H9 (cell line): Measurements from ENCODE around the gene FAM13C. TPM values are rescaled to one million over a fixed set of nuclear protein-coding genes. Genes with fewer than 3 reads are reported as not detected.

Experiments
- DNase-seq: peaks from one replicate; pipeline ENCODE4 v3.0.0-alpha.2; 2017
- H2AFZ ChIP-seq: one replicate; pipeline ENCODE4 v1.6.1; 2013; ENCODE audit warnings: mild to moderate bottlenecking, low read length, control low read depth, moderate library complexity
- H2AK5ac ChIP-seq: 2 replicates; pipeline ENCODE4 v1.6.1; 2013; ENCODE audit warnings: low read length, control low read depth, mixed read lengths; ENCODE audit not compliant: insufficient read length
- H2BK120ac ChIP-seq: one replicate; pipeline ENCODE4 v1.6.1; 2013; ENCODE audit warnings: low read depth, mild to moderate bottlenecking, low read length, control low read depth, inconsistent platforms; ENCODE audit not compliant: poor library complexity, severe bottlenecking
- H2BK12ac ChIP-seq: 2 replicates; pipeline ENCODE4 v1.6.1; 2013; ENCODE audit warnings: low read length, control low read depth, mixed read lengths, low read depth; ENCODE audit not compliant: insufficient read length
- H2BK15ac ChIP-seq: 2 replicates; pipeline ENCODE4 v1.6.1; 2013; ENCODE audit warnings: low read depth, low read length, control low read depth
- H2BK20ac ChIP-seq: one replicate; pipeline ENCODE4 v1.6.1; 2013; ENCODE audit warnings: low read depth, mild to moderate bottlenecking, low read length, control low read depth, inconsistent platforms; ENCODE audit not compliant: poor library complexity, severe bottlenecking
- H2BK5ac ChIP-seq: 2 replicates; pipeline ENCODE4 v1.6.1; 2013; ENCODE audit warnings: low read length, control low read depth, mixed read lengths; ENCODE audit not compliant: insufficient read length
- H3K14ac ChIP-seq: 2 replicates; pipeline ENCODE4 v1.6.1; 2013; ENCODE audit warnings: low read length, control low read depth; ENCODE audit not compliant: insufficient read depth
- H3K18ac ChIP-seq: 2 replicates; pipeline ENCODE4 v1.6.1; 2013; ENCODE audit warnings: low read depth, mild to moderate bottlenecking, mixed read lengths, low read length, control low read depth; ENCODE audit not compliant: insufficient read length
- H3K23ac ChIP-seq: 2 replicates; pipeline ENCODE4 v1.6.1; 2013; ENCODE audit warnings: low read length, control low read depth, mixed read lengths, low read depth; ENCODE audit not compliant: insufficient read length
- H3K23me2 ChIP-seq: 2 replicates; pipeline ENCODE4 v1.6.1; 2013; ENCODE audit warnings: low read depth, mild to moderate bottlenecking, mixed read lengths, low read length, control low read depth; ENCODE audit not compliant: insufficient read length, poor library complexity, severe bottlenecking
- H3K27ac ChIP-seq: 2 replicates; pipeline ENCODE4 v1.5.1; 2013; ENCODE audit warnings: low read length, control low read depth, mixed read lengths, low read depth; ENCODE audit not compliant: insufficient read length
- H3K27me3 ChIP-seq: 2 replicates; pipeline ENCODE4 v1.6.1; 2013; ENCODE audit warnings: low read length, control low read depth, inconsistent platforms; ENCODE audit not compliant: insufficient read depth
- H3K4ac ChIP-seq: 2 replicates; pipeline ENCODE4 v1.6.1; 2013; ENCODE audit warnings: low read depth, mild to moderate bottlenecking, control low read depth, inconsistent platforms, low read length, moderate library complexity
- H3K4me1 ChIP-seq: 2 replicates; pipeline ENCODE4 v1.6.1; 2013; ENCODE audit warnings: low read length, control low read depth, inconsistent platforms; ENCODE audit not compliant: insufficient read depth
- H3K4me2 ChIP-seq: 2 replicates; pipeline ENCODE4 v1.6.1; 2013; ENCODE audit warnings: low read length, control low read depth, mixed read lengths; ENCODE audit not compliant: insufficient read length, insufficient read depth
- H3K56ac ChIP-seq: 2 replicates; pipeline ENCODE4 v1.6.1; 2013; ENCODE audit warnings: low read depth, mild to moderate bottlenecking, mixed read lengths, low read length, control low read depth; ENCODE audit not compliant: insufficient read length
- H3K79me1 ChIP-seq: 2 replicates; pipeline ENCODE4 v1.6.1; 2013; ENCODE audit warnings: low read depth, mild to moderate bottlenecking, moderate library complexity, low read length, control low read depth, inconsistent platforms; ENCODE audit not compliant: insufficient read depth, poor library complexity, severe bottlenecking
- H3K79me2 ChIP-seq: 2 replicates; pipeline ENCODE4 v1.6.1; 2013; ENCODE audit warnings: low read length, control low read depth, inconsistent platforms; ENCODE audit not compliant: insufficient read depth
- H3K9ac ChIP-seq: 2 replicates; pipeline ENCODE4 v1.6.1; 2013; ENCODE audit warnings: low read length, control low read depth, mixed read lengths; ENCODE audit not compliant: insufficient read length; ENCODE audit errors: extremely low read depth
- H3K9me3 ChIP-seq: one replicate; pipeline ENCODE4 v1.6.1; 2013; ENCODE audit warnings: low read depth, low read length, inconsistent platforms; ENCODE audit not compliant: control insufficient read depth
- H3T11ph ChIP-seq: one replicate; pipeline ENCODE4 v1.6.1; 2013; ENCODE audit warnings: mild to moderate bottlenecking, low read length, control low read depth, inconsistent platforms
- H4K20me1 ChIP-seq: one replicate; pipeline ENCODE4 v1.6.1; 2013; ENCODE audit not compliant: control insufficient read depth, insufficient read length, insufficient read depth
- H4K5ac ChIP-seq: 2 replicates; pipeline ENCODE4 v1.6.1; 2013; ENCODE audit warnings: low read depth, mild to moderate bottlenecking, mixed read lengths, low read length, control low read depth; ENCODE audit not compliant: insufficient read length
- H4K8ac ChIP-seq: replicated peaks from 2 replicates; pipeline ENCODE4 v1.6.1; 2013; ENCODE audit warnings: low read length, control low read depth, mixed read lengths, low read depth; ENCODE audit not compliant: insufficient read length
- H4K91ac ChIP-seq: 2 replicates; pipeline ENCODE4 v1.6.1; 2013; ENCODE audit warnings: low read depth, mild to moderate bottlenecking, moderate library complexity, mixed read lengths, low read length, control low read depth; ENCODE audit not compliant: insufficient read length
- H3K27ac Mint-ChIP-seq, 3 experiments: 2 replicates in 2 of 3; 3 replicates in 1 of 3; pipeline ENCODE4 v1.8.0; 2020 to 2021; ENCODE audit warnings: mixed read lengths in 3 of 3, mild to moderate bottlenecking in 1 of 3, moderate library complexity in 1 of 3
- H3K27me3 Mint-ChIP-seq: 2 replicates; pipeline ENCODE4 v1.8.0; 2021; ENCODE audit warnings: low read depth, mild to moderate bottlenecking, moderate library complexity, mixed read lengths
- H3K36me3 Mint-ChIP-seq, 3 experiments: 2 replicates in 2 of 3; 3 replicates in 1 of 3; pipeline ENCODE4 v1.8.0; 2020 to 2021; ENCODE audit warnings: low read depth in 3 of 3, mixed read lengths in 3 of 3; ENCODE audit not compliant: insufficient read depth in 1 of 3
- H3K4me1 Mint-ChIP-seq, 2 experiments: 2 replicates each; pipeline ENCODE4 v1.8.0; 2020; ENCODE audit warnings: mixed read lengths in 2 of 2
- H3K4me3 Mint-ChIP-seq, 2 experiments: 2 replicates in 1 of 2; 3 replicates in 1 of 2; pipeline ENCODE4 v1.8.0; 2020 to 2021; ENCODE audit warnings: mild to moderate bottlenecking in 2 of 2, mixed read lengths in 2 of 2, moderate library complexity in 1 of 2
- H3K9me3 Mint-ChIP-seq, 2 experiments: 2 replicates in 1 of 2; 3 replicates in 1 of 2; pipeline ENCODE4 v1.8.0; 2020; ENCODE audit warnings: mild to moderate bottlenecking in 2 of 2, mixed read lengths in 2 of 2, moderate library complexity in 1 of 2
- WGBS: extraction: QIAGEN DNeasy Blood & Tissue Kit; methylation state at CpG from one replicate; pipeline ENCODE4 v1.1.7; 2013; ENCODE audit warnings: missing lambda C conversion rate, low lambda C conversion rate, mixed read lengths; ENCODE audit not compliant: insufficient read length; ENCODE audit errors: extremely low coverage; 5-methylcytosine and 5-hydroxymethylcytosine counted together
- total RNA-seq: library from RNA; stranded (reverse); gene quantifications from 2 replicates; pipeline ENCODE4 v1.2.1, GENCODE V29; 2021
- TF ChIP-seq, protein P1 (sequence below): fragments of 200-600 bp; sonication (generic); conservative IDR thresholded peaks from 3 replicates; pipeline ENCODE4 v1.8.0; 2021; ENCODE audit warnings: antibody characterized with exemption, mild to moderate bottlenecking

Gene FAM13C
- total RNA-seq, 1 experiment from 2014 or later, result 0.31 TPM

DNA sequence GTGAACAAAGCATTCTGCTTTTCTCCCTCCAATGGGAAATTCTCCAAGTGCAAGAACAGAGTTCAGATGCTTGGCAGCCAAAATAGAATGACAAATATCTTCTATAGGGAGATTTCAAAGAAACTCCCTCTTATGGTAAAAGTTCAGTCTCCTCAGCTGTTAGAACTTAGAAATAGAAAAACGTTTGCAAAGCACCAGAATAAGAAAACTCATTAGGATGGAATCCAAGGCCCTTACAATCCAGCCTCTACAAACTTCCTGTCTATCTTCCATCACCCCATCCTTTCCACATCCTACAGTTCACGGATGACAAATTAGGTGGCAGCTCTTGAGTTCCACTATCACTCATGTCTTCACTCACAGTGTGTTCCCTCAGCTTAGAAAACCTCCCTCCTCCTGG, 25.7 kb downstream of the FAM13C start:
- no CpG with 5 or more reads among the region's 2 CpGs for WGBS
- Histone ChIP-seq H3K79me1 (no peaks in the 10 kb centered on the region), H3K27me3 (peaks cover 12% of the 10 kb centered on the region; the same call in 1 of the 2 replicates), H2BK15ac (no peak overlapping the region), H3K9me3 (no peaks in the 10 kb centered on the region), H3K4me1 (no peaks in the 10 kb centered on the region), H3K4me2 (no peak overlapping the region), H3K9ac (no peak overlapping the region), H3K27ac (no peak overlapping the region), H2AK5ac (no peak overlapping the region), H2BK20ac (no peak overlapping the region), H2AFZ (no peak overlapping the region), H3K79me2 (no peaks in the 10 kb centered on the region), H4K91ac (no peak overlapping the region), H2BK120ac (no peak overlapping the region), H2BK5ac (no peak overlapping the region), H3K23me2 (no peaks in the 10 kb centered on the region), H3K23ac (no peak overlapping the region), H3K56ac (no peak overlapping the region), H2BK12ac (no peak overlapping the region), H4K8ac (no peak overlapping the region), H4K20me1 (no peaks in the 10 kb centered on the region), H3K4ac (no peak overlapping the region), H4K5ac (no peak overlapping the region), H3T11ph (no peak overlapping the region), H3K14ac (no peak overlapping the region), H3K18ac (no peak overlapping the region)
- Mint-ChIP-seq H3K4me3 (no peak overlapping the region), H3K36me3 (no peaks in the 10 kb centered on the region), H3K4me1 (peaks cover 0 to 12% of the 10 kb centered on the region in 2 experiments; a peak in 1 of 4 replicates), H3K9me3 (peaks cover 0 to 3% of the 10 kb centered on the region in 2 experiments; a peak in 1 of 5 replicates), H3K27ac (no peak overlapping the region), H3K27me3 (peaks cover 60% of the 10 kb centered on the region)
- TF ChIP-seq, protein P1, sequence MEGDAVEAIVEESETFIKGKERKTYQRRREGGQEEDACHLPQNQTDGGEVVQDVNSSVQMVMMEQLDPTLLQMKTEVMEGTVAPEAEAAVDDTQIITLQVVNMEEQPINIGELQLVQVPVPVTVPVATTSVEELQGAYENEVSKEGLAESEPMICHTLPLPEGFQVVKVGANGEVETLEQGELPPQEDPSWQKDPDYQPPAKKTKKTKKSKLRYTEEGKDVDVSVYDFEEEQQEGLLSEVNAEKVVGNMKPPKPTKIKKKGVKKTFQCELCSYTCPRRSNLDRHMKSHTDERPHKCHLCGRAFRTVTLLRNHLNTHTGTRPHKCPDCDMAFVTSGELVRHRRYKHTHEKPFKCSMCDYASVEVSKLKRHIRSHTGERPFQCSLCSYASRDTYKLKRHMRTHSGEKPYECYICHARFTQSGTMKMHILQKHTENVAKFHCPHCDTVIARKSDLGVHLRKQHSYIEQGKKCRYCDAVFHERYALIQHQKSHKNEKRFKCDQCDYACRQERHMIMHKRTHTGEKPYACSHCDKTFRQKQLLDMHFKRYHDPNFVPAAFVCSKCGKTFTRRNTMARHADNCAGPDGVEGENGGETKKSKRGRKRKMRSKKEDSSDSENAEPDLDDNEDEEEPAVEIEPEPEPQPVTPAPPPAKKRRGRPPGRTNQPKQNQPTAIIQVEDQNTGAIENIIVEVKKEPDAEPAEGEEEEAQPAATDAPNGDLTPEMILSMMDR, result no peak
- no peak for DNase-seq
